CD14-positive monocyte (primary cell): ENCODE data around the gene FIP1L1. TPM values are rescaled to one million over a fixed set of nuclear protein-coding genes. Genes with fewer than 3 reads are reported as not detected.
"Not testable (repeated sequence)": the region's sequence is repeated elsewhere in the genome, so short reads cannot be mapped to it uniquely, and the experiment has no call there.

Experiments used
- DNase-seq, 3 donors: peaks; one replicate each; pipeline ENCODE4 v3.0.0-alpha.2; 2011 to 2022
- H2AFZ ChIP-seq: 2 replicates; pipeline ENCODE4 v1.6.0; 2012; ENCODE audit warnings: mild to moderate bottlenecking, low read depth, low read length, inconsistent platforms; ENCODE audit not compliant: insufficient read depth, poor library complexity, severe bottlenecking
- H3K27ac ChIP-seq, 2 donors: 1 replicate in 1 of 2; 2 replicates in 1 of 2; pipeline ENCODE4 v1.5.1; 2012 to 2013; ENCODE audit warnings: low read length in 2 of 2, control low read depth in 1 of 2, inconsistent platforms in 1 of 2, low read depth in 1 of 2, mild to moderate bottlenecking in 1 of 2
- H3K27me3 ChIP-seq, 2 donors: one replicate each; pipeline versions ENCODE4 v1.6.0 to v1.6.1; 2011 to 2013; ENCODE audit warnings: low read length in 2 of 2; ENCODE audit not compliant: control insufficient read depth in 2 of 2, insufficient read depth in 2 of 2
- H3K36me3 ChIP-seq, 2 donors: replicated peaks in 1 of 2; 1 replicate in 1 of 2; 2 replicates in 1 of 2; pipeline versions ENCODE4 v1.5.1 to v1.6.1; 2012 to 2013; ENCODE audit warnings: low read length in 2 of 2, control low read depth in 1 of 2, inconsistent platforms in 1 of 2, mild to moderate bottlenecking in 1 of 2; ENCODE audit not compliant: insufficient read depth in 2 of 2, control insufficient read depth in 1 of 2
- H3K4me1 ChIP-seq, 2 donors: 1 replicate in 1 of 2; 2 replicates in 1 of 2; pipeline versions ENCODE4 v1.5.1 to v1.6.1; 2012 to 2013; ENCODE audit warnings: low read length in 2 of 2, control low read depth in 1 of 2, inconsistent platforms in 1 of 2, mild to moderate bottlenecking in 1 of 2, moderate library complexity in 1 of 2; ENCODE audit not compliant: insufficient read depth in 2 of 2, control insufficient read depth in 1 of 2
- H3K4me2 ChIP-seq: replicated peaks from 2 replicates; pipeline ENCODE3; 2012; ENCODE audit warnings: low read length, moderate library complexity, mild to moderate bottlenecking; ENCODE audit not compliant: poor library complexity, severe bottlenecking; ENCODE audit errors: extremely low read depth
- H3K4me3 ChIP-seq, 3 experiments: fragments of 200-600 bp in 1 of 3; sonication (generic) in 1 of 3; replicated peaks in 1 of 3; 1 replicate in 2 of 3; 2 replicates in 1 of 3; pipeline ENCODE4 v1.5.1; 2011 to 2013; ENCODE audit warnings: low read length in 3 of 3, mild to moderate bottlenecking in 3 of 3, control low read depth in 2 of 3, low read depth in 2 of 3, inconsistent platforms in 1 of 3, moderate library complexity in 1 of 3
- H3K79me2 ChIP-seq: 2 replicates; pipeline ENCODE4 v1.6.0; 2012; ENCODE audit warnings: mild to moderate bottlenecking, control low read depth, inconsistent platforms, low read length, moderate library complexity; ENCODE audit not compliant: insufficient read depth
- H3K9ac ChIP-seq: 2 replicates; pipeline ENCODE4 v1.6.0; 2017; ENCODE audit warnings: low read length, mild to moderate bottlenecking; ENCODE audit not compliant: insufficient read depth, poor library complexity, severe bottlenecking
- H3K9me3 ChIP-seq, 2 donors: replicated peaks in 1 of 2; 1 replicate in 1 of 2; 2 replicates in 1 of 2; pipeline versions ENCODE4 v1.5.1 to v1.6.1; 2012 to 2013; ENCODE audit warnings: low read length in 2 of 2, control low read depth in 1 of 2; ENCODE audit not compliant: control insufficient read depth in 1 of 2, insufficient read depth in 1 of 2
- H4K20me1 ChIP-seq: 2 replicates; pipeline ENCODE4 v1.6.0; 2012; ENCODE audit warnings: mild to moderate bottlenecking, low read length, control low read depth, moderate library complexity; ENCODE audit not compliant: insufficient read depth
- H3K27ac Mint-ChIP-seq, 7 donors: one replicate each; pipeline ENCODE4 v1.8.0; 2020; ENCODE audit warnings: mild to moderate bottlenecking in 7 of 7, mixed read lengths in 7 of 7, moderate library complexity in 6 of 7, inconsistent platforms in 2 of 7
- H3K27me3 Mint-ChIP-seq, 3 donors: one replicate each; pipeline ENCODE4 v1.8.0; 2021 to 2022; ENCODE audit warnings: low read depth in 3 of 3, mild to moderate bottlenecking in 3 of 3, mixed read lengths in 3 of 3, moderate library complexity in 3 of 3, inconsistent platforms in 1 of 3
- H3K36me3 Mint-ChIP-seq, 2 donors: one replicate each; pipeline ENCODE4 v1.8.0; 2020; ENCODE audit warnings: mixed read lengths in 2 of 2, inconsistent platforms in 1 of 2, mild to moderate bottlenecking in 1 of 2
- H3K4me1 Mint-ChIP-seq: one replicate; pipeline ENCODE4 v1.8.0; 2020; ENCODE audit warnings: mild to moderate bottlenecking, mixed read lengths
- H3K4me3 Mint-ChIP-seq, 2 donors: one replicate each; pipeline ENCODE4 v1.8.0; 2020; ENCODE audit warnings: mild to moderate bottlenecking in 2 of 2, mixed read lengths in 2 of 2, moderate library complexity in 1 of 2
- H3K9me3 Mint-ChIP-seq, 7 donors: one replicate each; pipeline ENCODE4 v1.8.0; 2020 to 2022; ENCODE audit warnings: mixed read lengths in 7 of 7, mild to moderate bottlenecking in 6 of 7, moderate library complexity in 6 of 7, inconsistent platforms in 2 of 7
- CTCF ChIP-seq: fragments of 200-600 bp; IDR thresholded peaks from one replicate; pipeline ENCODE4 v1.8.0; 2022; ENCODE audit warnings: antibody characterized with exemption, mild to moderate bottlenecking
- WGBS: methylation state at CpG from one replicate; pipeline ENCODE4 v1.1.5; 2013; ENCODE audit warnings: missing lambda C conversion rate; ENCODE audit not compliant: insufficient coverage; 5-methylcytosine and 5-hydroxymethylcytosine counted together
- intact Hi-C, 2 donors: fragments of 100-400 bp; cut with micrococcal nuclease; formaldehyde crosslinking; loops; one replicate each; pipeline versions ENCODE4 v1.15.0 to v1.15.1; 2023
- polyA plus RNA-seq, 3 donors: library from polyadenylated mRNA; depleted of rRNA in 1 of 3; unstranded in 2 of 3; stranded (reverse) in 1 of 3; fragments of 300-500 nt in 2 of 3; fragments of >200 nt in 1 of 3; fragmentation: Illumina TruSeq in 2 of 3; gene quantifications; 1 replicate in 2 of 3; 2 replicates in 1 of 3; pipeline ENCODE4 v1.2.3, GENCODE V29; 2012 to 2021

FIP1L1 gene
- polyA plus RNA-seq, 3 donors, result 14.5 to 36.9 (median 25.4) TPM

- H2AFZ ChIP-seq, H3K4me1 Mint-ChIP-seq, H3K27ac ChIP-seq, H3K4me3 ChIP-seq, H3K9me3 ChIP-seq, H3K27ac Mint-ChIP-seq, H3K79me2 ChIP-seq, H4K20me1 ChIP-seq, H3K4me2 ChIP-seq, intact Hi-C loops, H3K27me3 ChIP-seq, H3K4me3 Mint-ChIP-seq, DNase-seq, H3K4me1 ChIP-seq, H3K9ac ChIP-seq, H3K27me3 Mint-ChIP-seq: not testable (repeated sequence)
- Mint-ChIP-seq H3K36me3 (peaks cover 53 to 62% of the 10 kb centered on the region in 2 donors), H3K9me3 (peaks cover 5 to 26% (median 12%) of the 10 kb centered on the region in 7 donors)
- no CpG with 5 or more reads among the region's 2 CpGs for WGBS
- H3K36me3 ChIP-seq, result peaks cover 19 to 46% of the 10 kb centered on the region in 2 donors
These were observed 31.0 kb upstream of the FIP1L1 start for GRCh38 chr4:53346392-53346791.

GRCh38 chr4:53346920-53347852 is 30.3 kb upstream of the FIP1L1 start:
- Mint-ChIP-seq H3K4me3 (no peak overlapping the region), H3K27ac (peak overlapping the region in 1 of 7 donors; percentile 58), H3K27me3 (peaks cover 0 to 1% (median 0%) of the 10 kb centered on the region in 3 donors), H3K9me3 (peaks cover 5 to 21% (median 9%) of the 10 kb centered on the region in 7 donors), H3K4me1 (no peaks in the 10 kb centered on the region), H3K36me3 (peaks cover 49 to 57% of the 10 kb centered on the region in 2 donors)
- Histone ChIP-seq H3K79me2 (no peaks in the 10 kb centered on the region), H3K9me3 (no peaks in the 10 kb centered on the region), H3K4me1 (no peaks in the 10 kb centered on the region), H3K27ac (no peak overlapping the region), H2AFZ (no peak overlapping the region), H3K4me2 (no peak overlapping the region), H4K20me1 (no peaks in the 10 kb centered on the region), H3K9ac (no peak overlapping the region), H3K27me3 (no peaks in the 10 kb centered on the region), H3K4me3 (no peak overlapping the region), H3K36me3 (peaks cover 24 to 52% of the 10 kb centered on the region in 2 donors)
- DNase-seq, result no peak
- intact Hi-C loops, result no loop called here
- TF ChIP-seq CTCF, result no peak
- 92% methylated on average over 2 of the region's 5 CpGs for WGBS
